Activated naive CD8-positive, alpha-beta T cell treated with anti-CD3 and anti-CD28 coated beads, Interleukin-2, amount 10 ng/mL, durations not matched to agents 7 days and 5 days (primary cell): ENCODE measurements around the gene HRH3. TPM values are rescaled to one million over a fixed set of nuclear protein-coding genes. Genes with fewer than 3 reads are reported as not detected.
A peak's percentile ranks its signal among the peaks of the same experiment; 100 is the strongest.

ENCODE experiments used
- ATAC-seq: fragments of 150-1000 bp; cut with Tn5 transposase; one replicate; pipeline ENCODE4 v1.10.0; 2021; ENCODE audit warnings: low read depth, moderate library complexity
- POLR2A ChIA-PET: fragments of 350-600 bp; sonication (Branson Sonifier 250); formaldehyde crosslinking; loops from one replicate; lab custom pipeline; 2021; ENCODE audit warnings: antibody characterized with exemption; lab: Charles Lee
- DNase-seq: peaks from one replicate; pipeline ENCODE4 v3.0.0; 2021
- H3K27ac Mint-ChIP-seq: one replicate; pipeline ENCODE4 v1.8.0; 2022; ENCODE audit warnings: mild to moderate bottlenecking, mixed read lengths
- H3K27me3 Mint-ChIP-seq: one replicate; pipeline ENCODE4 v1.8.0; 2022; ENCODE audit warnings: mild to moderate bottlenecking, moderate library complexity, mixed read lengths
- H3K36me3 Mint-ChIP-seq: one replicate; pipeline ENCODE4 v1.8.0; 2021; ENCODE audit warnings: mild to moderate bottlenecking, mixed read lengths
- H3K4me1 Mint-ChIP-seq: one replicate; pipeline ENCODE4 v1.8.0; 2021; ENCODE audit warnings: mixed read lengths
- H3K4me3 Mint-ChIP-seq: one replicate; pipeline ENCODE4 v1.8.0; 2022; ENCODE audit warnings: mild to moderate bottlenecking, moderate library complexity, mixed read lengths
- H3K9me3 Mint-ChIP-seq: one replicate; pipeline ENCODE4 v1.8.0; 2021; ENCODE audit warnings: mixed read lengths
- total RNA-seq, 2 experiments: library from RNA; stranded (reverse); gene quantifications; one replicate each; pipeline ENCODE4 v1.2.3, GENCODE V29; 2021

Gene HRH3
- total RNA-seq, 2 experiments from 2014 or later: not detected

DNA sequence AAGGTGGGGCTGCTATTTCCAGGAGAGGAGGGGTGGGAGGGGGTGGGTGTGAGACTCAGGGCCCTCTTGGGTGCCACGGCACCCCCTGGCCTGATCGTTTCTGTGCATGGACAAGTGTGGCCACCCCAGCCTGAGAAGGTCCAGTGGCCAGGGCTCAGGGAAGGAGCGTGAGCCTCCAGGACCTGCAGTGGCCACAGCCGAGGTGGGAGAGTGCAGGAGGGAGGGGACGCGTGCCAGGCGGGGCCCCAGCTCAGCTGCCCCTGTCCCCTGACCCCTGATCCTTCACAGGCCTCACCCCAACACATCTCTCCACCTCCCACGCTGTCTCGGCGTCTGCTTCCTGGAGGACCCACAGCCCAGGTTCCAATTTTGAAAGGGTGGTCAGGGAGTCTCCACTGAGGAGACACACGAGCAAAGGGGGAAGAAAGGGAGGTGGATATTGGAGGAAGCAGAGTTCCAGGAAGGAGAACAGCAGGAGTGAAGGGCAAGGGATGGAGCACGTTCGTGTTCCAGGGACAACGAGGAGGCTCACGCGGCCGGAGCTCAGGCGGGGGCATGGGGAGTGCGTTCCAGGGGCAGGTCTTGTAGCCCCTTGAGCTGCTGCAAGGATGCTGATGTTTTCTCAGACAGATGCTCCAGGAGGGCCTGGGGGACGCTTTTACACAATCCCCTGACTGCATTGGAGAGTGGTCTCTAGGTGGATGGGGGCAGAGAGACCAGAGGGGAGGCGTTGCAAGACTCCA, 4.2 kb upstream of the HRH3 start:
- no peaks in the 10 kb centered on the region for H3K4me1 Mint-ChIP-seq
- no peak for DNase-seq
- no peak for ATAC-seq
- POLR2A ChIA-PET: no interaction called here
- no peaks in the 10 kb centered on the region for H3K9me3 Mint-ChIP-seq
- peaks cover 15% of the 10 kb centered on the region for H3K27me3 Mint-ChIP-seq
- H3K4me3 Mint-ChIP-seq: no peak overlapping the region
- no peak overlapping the region for H3K27ac Mint-ChIP-seq
- H3K36me3 Mint-ChIP-seq: no peaks in the 10 kb centered on the region

DNA sequence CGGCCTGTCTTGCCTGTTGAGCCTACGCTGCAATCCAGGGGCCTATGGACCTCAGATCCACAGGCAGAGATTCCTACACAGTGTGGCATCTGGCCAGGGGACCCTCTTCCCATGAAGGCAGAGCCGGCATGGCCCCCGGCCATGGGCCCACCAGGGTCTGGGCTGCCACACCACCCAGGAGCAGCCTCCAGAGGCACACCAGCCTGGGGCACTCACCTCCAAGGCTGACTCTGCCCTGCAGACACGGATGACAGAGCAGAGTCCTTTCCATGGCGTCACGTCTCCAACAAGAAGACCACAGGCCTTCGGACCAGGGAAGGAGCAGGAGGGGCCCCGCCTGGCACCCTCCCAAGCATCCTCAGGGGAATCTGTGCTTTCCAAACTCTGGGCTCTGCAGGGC, 3.5 kb upstream of the HRH3 start:
- Mint-ChIP-seq H3K36me3 (no peaks in the 10 kb centered on the region), H3K9me3 (no peaks in the 10 kb centered on the region), H3K27me3 (peaks cover 22% of the 10 kb centered on the region), H3K27ac (no peak overlapping the region), H3K4me3 (no peak overlapping the region), H3K4me1 (no peaks in the 10 kb centered on the region)
- no peak for DNase-seq
- ATAC-seq: no peak
- POLR2A ChIA-PET: no interaction called here

DNA sequence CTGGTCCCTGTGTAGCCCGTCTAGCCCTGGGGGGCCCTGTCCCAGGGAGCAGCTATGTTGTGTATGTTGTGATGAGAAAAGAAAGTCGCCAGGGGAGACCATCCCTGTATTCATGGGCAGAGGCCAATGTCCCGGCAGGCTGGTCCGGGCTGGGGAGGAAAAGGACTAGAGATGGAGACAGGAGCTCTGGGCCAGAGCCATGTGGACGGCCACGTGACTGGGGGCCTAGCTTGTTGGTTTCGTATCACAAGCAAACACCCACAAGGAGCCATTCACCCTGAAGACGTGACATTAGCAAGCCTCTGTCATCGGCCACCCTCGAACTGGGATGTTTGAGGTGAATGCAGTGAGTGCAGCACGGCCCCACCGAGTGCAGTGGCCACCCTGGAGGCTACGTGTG, 2.9 kb upstream of the HRH3 start:
- no peaks in the 10 kb centered on the region for H3K36me3 Mint-ChIP-seq
- POLR2A ChIA-PET: no interaction called here
- H3K9me3 Mint-ChIP-seq: no peaks in the 10 kb centered on the region
- no peak overlapping the region for H3K4me3 Mint-ChIP-seq
- no peak overlapping the region for H3K27ac Mint-ChIP-seq
- H3K4me1 Mint-ChIP-seq: no peaks in the 10 kb centered on the region
- H3K27me3 Mint-ChIP-seq: peaks cover 26% of the 10 kb centered on the region
- no peak for ATAC-seq
- no peak for DNase-seq

DNA sequence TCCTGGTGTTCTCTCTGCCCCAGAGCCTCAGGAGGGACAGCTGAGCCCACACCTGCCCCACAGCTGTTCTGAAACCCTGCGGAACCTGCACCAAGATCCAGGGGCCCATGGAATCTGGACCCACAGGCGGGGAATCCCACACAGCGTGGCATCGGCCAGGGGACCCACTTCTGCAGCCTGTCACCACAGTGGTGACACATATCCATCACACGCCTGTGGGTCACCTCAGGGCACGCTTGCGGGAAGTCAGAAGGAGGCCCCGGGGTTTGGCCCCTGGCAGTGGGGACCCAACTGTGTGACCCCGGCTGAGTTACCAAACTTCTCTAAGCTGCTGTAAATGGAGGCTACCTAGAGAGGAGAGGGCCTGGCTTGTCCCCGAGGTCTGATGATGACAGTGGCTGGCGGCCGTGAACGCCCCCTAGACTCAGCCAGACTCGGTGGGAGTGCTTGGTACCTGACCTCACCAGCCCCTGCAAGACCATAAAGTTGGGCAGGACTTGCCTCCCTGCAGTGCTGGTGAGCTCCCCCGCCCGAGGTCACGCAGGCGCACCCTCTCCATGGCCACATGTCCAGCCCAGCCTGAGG, 2.3 kb upstream of the HRH3 start:
- DNase-seq (no peak), ATAC-seq (no peak)
- Mint-ChIP-seq H3K36me3 (no peaks in the 10 kb centered on the region), H3K27ac (no peak overlapping the region), H3K4me1 (no peaks in the 10 kb centered on the region), H3K27me3 (peaks cover 26% of the 10 kb centered on the region), H3K4me3 (no peak overlapping the region), H3K9me3 (no peaks in the 10 kb centered on the region)
- POLR2A ChIA-PET: no interaction called here

DNA sequence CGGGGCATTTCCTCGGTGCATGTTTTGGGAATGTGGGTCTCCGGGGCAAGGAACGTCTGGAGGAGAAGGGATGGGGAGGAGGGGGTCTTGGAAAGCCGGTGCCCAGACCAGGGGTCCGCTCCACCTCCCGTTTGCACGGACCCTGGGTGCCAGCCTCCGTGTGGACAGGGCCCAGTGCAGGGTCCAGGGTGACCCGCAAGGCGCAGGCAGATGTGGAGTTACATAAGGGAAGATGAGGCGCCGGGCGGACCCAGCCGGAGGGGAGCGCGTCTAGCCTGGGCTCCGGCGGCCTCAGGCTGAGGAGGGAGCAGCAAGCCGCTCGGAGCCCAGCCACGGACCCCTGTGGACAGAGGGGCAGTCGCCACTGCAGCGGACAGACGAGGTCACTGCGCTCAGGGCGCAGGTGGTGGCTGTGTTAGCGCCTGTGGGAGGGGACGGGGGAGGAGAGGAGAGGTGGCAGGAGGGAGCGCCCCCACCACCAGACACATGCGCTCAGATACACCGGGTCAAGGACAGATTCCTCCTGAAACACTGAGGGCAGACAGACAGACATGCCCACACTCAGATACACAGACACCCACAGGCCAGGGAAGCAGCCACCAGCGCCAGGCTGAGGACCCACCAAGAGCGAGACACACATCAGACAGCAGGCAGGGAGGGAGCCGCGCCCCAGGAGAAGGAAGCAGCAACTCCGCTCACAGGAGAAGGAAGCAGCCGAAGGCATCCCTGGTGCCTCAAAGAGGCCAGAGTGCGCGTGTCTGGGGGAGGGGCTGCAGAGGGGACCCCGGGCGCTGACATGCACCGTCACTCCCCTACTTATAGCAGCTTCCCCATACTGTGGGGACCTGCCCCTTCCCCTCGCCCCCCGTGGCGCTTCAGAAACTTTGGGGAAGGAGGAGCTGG, 839 bp upstream of the HRH3 start:
- DNase-seq (no peak), ATAC-seq (no peak)
- POLR2A ChIA-PET: no interaction called here
- no peak overlapping the region for H3K4me3 Mint-ChIP-seq
- no peaks in the 10 kb centered on the region for H3K9me3 Mint-ChIP-seq
- H3K27ac Mint-ChIP-seq: no peak overlapping the region
- no peaks in the 10 kb centered on the region for H3K4me1 Mint-ChIP-seq
- peaks cover 30% of the 10 kb centered on the region for H3K27me3 Mint-ChIP-seq
- H3K36me3 Mint-ChIP-seq: no peaks in the 10 kb centered on the region

DNA sequence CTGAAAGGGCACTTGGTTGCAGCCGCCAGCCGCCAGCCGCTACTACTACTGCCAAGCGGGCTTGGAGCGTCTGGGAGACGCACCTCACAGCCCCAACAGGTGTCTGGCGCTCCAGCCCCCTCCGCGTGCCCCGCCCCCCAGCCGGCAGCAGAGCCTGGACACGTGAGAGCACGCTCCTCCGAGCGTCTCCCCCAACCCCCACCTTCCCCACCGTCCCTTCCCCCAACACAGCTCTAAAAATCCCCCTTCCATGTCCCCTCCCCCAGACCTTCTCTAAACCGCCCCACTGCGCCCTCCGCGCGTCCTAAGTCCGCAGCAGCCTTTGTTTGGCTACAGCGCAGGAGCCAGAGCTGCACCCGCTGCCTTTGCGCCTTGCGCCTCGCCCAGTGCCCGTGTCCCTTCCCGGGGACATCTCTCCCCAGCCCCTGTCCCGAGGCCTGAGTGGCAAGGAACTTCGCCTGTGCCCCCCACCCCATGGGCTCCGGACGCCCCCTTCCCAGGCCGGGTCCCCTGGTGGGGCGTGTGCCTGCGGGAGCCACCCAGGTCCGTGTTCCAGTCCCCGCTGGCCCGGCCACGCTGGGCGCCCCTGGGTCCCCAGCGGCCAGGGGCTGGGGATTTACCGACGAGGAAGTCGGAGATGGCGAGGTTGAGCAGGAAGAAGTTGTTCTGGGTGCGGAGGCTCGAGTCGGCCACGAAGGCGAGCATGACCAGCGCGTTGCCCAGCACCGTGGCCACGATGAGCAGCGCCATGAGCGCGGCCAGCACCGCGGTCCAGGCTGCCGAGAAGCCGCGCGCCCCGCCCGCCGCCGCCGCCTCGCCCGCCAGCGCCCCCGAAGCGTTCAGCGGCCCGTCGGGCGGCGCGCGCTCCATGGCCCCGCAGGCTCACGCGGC, 732 bp downstream of the HRH3 start:
- DNase-seq (peak; percentile 48), ATAC-seq (peak; percentile 37)
- no peaks in the 10 kb centered on the region for H3K4me1 Mint-ChIP-seq
- H3K4me3 Mint-ChIP-seq: peak overlapping the region; percentile 19
- no peaks in the 10 kb centered on the region for H3K36me3 Mint-ChIP-seq
- H3K27me3 Mint-ChIP-seq: peaks cover 32% of the 10 kb centered on the region
- POLR2A ChIA-PET: no interaction called here
- H3K27ac Mint-ChIP-seq: no peak overlapping the region
- no peaks in the 10 kb centered on the region for H3K9me3 Mint-ChIP-seq

DNA sequence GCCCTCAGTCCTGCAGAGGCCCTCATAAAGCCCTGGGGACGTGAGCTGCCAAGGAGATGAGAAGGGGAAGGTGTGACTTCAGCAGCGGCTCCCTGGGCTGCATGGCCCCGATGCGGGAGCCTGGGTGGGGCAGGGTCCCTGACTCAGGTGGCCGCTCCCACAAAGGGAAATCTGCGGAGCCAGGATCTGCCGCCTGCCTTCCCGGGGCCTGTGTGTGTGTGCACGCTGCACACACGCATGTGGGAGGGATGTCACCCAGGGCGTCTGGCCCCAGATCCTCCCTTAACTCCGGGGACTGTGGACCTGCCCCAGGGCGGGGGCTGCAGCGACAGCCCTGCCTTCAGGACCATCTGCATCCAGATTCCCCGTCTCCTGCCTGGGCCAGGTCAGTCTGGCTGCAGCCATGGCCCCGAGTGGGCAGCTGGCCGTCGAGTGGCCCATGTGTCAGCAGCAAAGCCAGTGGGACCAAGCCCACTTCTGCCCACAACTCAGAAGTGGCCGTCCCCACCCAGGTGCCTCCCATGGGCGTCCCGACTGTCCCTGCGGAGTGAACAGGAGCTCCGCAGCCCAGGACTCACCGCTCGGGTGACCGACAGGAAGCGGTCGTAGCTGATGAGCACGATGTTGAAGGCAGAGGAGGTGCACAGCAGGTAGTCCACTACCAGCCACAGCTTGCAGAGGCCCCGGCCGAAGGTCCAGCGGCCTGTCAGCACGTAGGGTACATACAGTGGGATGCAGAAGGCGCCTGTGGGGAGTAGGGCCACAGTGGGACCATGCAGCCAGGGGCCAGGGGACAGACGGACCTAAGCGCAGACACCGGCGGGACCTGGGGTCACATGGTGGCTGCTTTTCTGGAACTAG, 1.9 kb downstream of the HRH3 start:
- POLR2A ChIA-PET: no interaction called here
- ATAC-seq (no peak), DNase-seq (no peak)
- Mint-ChIP-seq H3K4me3 (no peak overlapping the region), H3K36me3 (no peaks in the 10 kb centered on the region), H3K9me3 (no peaks in the 10 kb centered on the region), H3K27ac (no peak overlapping the region), H3K27me3 (peaks cover 31% of the 10 kb centered on the region), H3K4me1 (no peaks in the 10 kb centered on the region)

DNA sequence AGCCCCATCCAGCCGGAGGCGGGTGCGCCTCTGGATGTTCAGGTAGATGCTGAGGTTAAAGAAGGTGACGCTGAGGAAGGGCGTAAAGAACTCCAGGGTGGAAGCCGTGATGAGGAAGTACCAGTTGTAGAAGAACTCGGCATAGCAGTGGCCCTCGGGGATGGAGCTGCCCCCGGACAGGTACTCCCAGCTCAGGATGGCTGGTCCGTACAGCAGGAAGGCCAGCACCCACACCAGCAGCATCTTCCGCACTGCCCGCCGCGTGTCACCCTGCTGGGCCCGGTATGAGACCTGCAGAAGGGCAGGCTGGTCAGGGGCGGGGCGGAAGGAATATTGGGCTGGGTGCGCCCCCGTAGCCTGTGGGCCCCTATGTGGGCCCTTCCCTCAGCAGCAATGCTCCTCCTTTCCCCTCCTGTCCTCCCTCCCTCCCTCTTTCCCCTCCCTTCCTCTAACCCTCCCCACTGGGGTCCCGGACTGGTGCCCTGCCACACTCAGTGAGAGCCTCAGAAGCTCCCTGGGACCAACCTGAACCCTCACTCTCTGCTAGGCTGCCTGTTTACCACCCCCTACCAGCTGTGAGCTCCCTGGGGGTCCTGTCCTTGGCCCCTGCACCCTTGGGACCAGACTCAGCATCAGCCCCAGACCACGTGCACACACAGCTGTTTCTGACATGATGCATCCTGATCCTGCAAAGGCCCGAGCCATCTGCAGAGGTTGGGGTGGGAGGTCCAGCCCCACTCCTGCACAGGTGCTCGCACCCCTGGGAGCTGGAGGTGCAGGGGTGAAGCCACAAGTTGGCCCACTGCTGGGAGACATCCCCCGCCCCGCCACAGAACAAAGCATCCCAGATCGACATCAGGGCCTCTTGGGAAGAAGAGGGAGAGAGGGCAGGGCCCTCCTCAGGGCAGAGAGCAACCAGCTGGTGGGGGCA, 3.2 kb downstream of the HRH3 start:
- Mint-ChIP-seq H3K4me1 (no peaks in the 10 kb centered on the region), H3K27ac (no peak overlapping the region), H3K9me3 (no peaks in the 10 kb centered on the region), H3K4me3 (no peak overlapping the region), H3K27me3 (peaks cover 31% of the 10 kb centered on the region), H3K36me3 (no peaks in the 10 kb centered on the region)
- POLR2A ChIA-PET: no interaction called here
- no peak for ATAC-seq
- DNase-seq: no peak

DNA sequence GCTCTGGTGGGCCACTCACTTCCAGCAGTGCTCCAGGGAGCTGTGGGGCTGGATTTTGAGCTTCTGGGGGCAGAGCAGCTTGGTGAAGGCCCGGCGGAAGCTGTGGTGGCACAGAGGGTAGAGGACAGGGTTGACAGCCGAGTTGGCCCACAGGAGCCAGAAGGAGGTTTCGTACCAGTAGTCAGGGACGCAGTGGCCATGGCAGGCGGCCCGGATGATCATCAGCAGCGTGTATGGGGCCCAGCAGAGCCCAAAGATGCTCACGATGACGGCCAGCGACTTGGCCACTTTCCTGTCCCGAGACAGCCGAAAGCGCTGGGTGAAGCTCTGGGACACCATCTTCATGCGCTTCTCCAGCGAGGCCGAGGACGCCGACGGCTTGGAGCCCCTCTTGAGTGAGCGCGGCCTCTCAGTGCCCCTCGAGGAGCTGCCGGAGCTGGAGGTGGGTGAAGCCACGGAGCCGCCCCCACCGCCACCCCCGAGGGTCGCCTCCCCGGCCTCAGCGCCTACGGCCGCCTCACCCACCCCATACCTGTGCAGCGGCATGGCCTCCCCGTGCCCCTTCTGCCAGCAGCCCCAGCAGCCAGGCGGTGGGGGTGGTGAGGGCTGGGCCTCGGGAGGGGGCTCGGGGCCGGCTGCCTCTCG, 4.0 kb downstream of the HRH3 start:
- ATAC-seq (no peak), DNase-seq (no peak)
- no peaks in the 10 kb centered on the region for H3K36me3 Mint-ChIP-seq
- no peaks in the 10 kb centered on the region for H3K9me3 Mint-ChIP-seq
- POLR2A ChIA-PET: no interaction called here
- no peak overlapping the region for H3K27ac Mint-ChIP-seq
- peaks cover 24% of the 10 kb centered on the region for H3K27me3 Mint-ChIP-seq
- no peaks in the 10 kb centered on the region for H3K4me1 Mint-ChIP-seq
- H3K4me3 Mint-ChIP-seq: no peak overlapping the region

DNA sequence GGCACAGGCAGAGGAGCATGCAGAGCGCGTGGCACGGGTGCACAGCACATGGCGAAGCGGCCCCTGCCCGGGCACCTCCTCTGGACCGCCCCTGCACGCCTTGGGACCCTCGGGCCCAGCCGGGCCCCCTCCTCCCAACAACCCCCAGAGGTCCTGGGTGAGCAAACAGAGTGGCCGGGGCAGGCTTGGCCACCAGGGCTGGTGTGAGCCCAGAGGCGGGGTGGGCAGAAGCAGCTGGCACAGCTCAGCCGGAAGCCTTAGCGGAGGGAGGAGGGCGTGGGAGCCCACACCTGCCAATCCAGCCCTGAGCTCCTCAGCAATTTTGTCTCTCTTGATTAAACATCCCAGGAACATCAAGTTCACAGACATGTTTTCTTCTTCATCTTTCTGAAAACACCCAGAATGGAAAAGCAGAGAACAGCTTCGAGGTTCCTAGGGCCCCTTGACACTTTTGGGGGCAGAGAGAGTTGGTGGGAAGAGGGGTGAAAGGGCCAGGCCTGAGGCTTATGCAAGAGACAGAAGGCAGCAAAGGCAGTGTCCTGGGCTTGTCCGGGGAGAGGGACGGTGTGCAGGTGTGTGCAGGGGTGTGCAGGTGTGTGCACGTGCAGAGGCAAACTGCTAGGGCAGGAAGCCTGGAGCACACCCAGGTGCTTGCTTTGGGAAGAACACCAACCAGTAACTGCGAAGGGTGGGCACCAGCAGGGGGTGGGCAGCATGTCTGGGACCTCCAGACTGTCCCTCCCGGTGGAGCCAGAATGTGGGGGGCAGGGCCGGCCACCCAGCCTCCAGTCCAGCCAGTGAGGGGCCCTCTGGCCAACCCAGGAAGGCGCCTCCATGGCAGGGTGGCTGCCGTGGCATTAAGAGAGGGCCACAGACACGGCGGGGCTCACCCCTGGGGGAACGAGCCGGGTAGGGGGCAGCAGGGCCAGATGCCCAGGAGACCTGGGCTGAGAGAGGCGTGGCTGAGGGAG, 4.8 kb downstream of the HRH3 start:
- Mint-ChIP-seq H3K4me1 (no peaks in the 10 kb centered on the region), H3K4me3 (no peak overlapping the region), H3K27ac (no peak overlapping the region), H3K27me3 (peaks cover 20% of the 10 kb centered on the region), H3K36me3 (no peaks in the 10 kb centered on the region), H3K9me3 (no peaks in the 10 kb centered on the region)
- no peak for ATAC-seq
- no peak for DNase-seq
- POLR2A ChIA-PET: no interaction called here
